B cell (primary cell): ENCODE results near the gene AMER1. TPM values are rescaled to one million over a fixed set of nuclear protein-coding genes. Genes with fewer than 3 reads are reported as not detected.

ENCODE experiments used
- ATAC-seq: fragments of 200-7000 bp; cut with Tn5 transposase; one replicate; pipeline ENCODE4 v1.10.0; 2021; ENCODE audit warnings: low read depth, mild to moderate bottlenecking, moderate number of reproducible peaks, moderate library complexity
- CTCF ChIA-PET: fragments of 350-600 bp; sonication (Branson Sonifier 250); formaldehyde crosslinking; loops from one replicate; lab custom pipeline; 2021; ENCODE audit warnings: antibody characterized with exemption, inconsistent platforms; lab: Charles Lee
- POLR2A ChIA-PET: fragments of 350-600 bp; sonication (Branson Sonifier 250); formaldehyde crosslinking; loops from one replicate; lab custom pipeline; 2021; ENCODE audit warnings: antibody characterized with exemption; lab: Charles Lee
- DNase-seq: peaks from one replicate; pipeline ENCODE4 v3.0.0; 2013
- H2AFZ ChIP-seq: 2 replicates; pipeline ENCODE4 v1.6.1; 2012; ENCODE audit warnings: mild to moderate bottlenecking, low read depth, low read length; ENCODE audit not compliant: insufficient read depth, poor library complexity, severe bottlenecking
- H3K27ac ChIP-seq, 2 donors: 1 replicate in 1 of 2; 2 replicates in 1 of 2; pipeline ENCODE4 v1.5.1; 2012 to 2013; ENCODE audit warnings: low read length in 2 of 2, mild to moderate bottlenecking in 2 of 2, moderate library complexity in 1 of 2
- H3K27me3 ChIP-seq, 4 experiments: fragments of 200-600 bp in 1 of 4; sonication (generic) in 1 of 4; replicated peaks in 1 of 4; 1 replicate in 2 of 4; 2 replicates in 2 of 4; pipeline versions ENCODE4 v1.6.1 to v1.7.0; 2013 to 2016; ENCODE audit warnings: low read length in 3 of 4, mild to moderate bottlenecking in 2 of 4, mixed read lengths in 1 of 4, moderate library complexity in 1 of 4; ENCODE audit not compliant: insufficient read depth in 4 of 4, control insufficient read depth in 3 of 4; ENCODE audit errors: control extremely low read depth in 1 of 4
- H3K36me3 ChIP-seq, 2 experiments: replicated peaks in 1 of 2; 1 replicate in 1 of 2; 2 replicates in 1 of 2; pipeline versions ENCODE4 v1.6.1 to v1.7.1; 2013; ENCODE audit warnings: low read length in 1 of 2; ENCODE audit not compliant: insufficient read depth in 2 of 2, control insufficient read depth in 1 of 2; ENCODE audit errors: control extremely low read depth in 1 of 2, extremely low read depth in 1 of 2
- H3K4me1 ChIP-seq, 2 donors: fragments of 200-600 bp in 1 of 2; sonication (generic) in 1 of 2; 1 replicate in 1 of 2; 2 replicates in 1 of 2; pipeline versions ENCODE4 v1.5.1 to v1.6.1; 2013 to 2017; ENCODE audit warnings: low read length in 2 of 2; ENCODE audit not compliant: control insufficient read depth in 2 of 2, insufficient read depth in 2 of 2
- H3K4me2 ChIP-seq: replicated peaks from 2 replicates; pipeline ENCODE3; 2012; ENCODE audit warnings: mild to moderate bottlenecking, low read depth, low read length; ENCODE audit not compliant: poor library complexity, severe bottlenecking
- H3K4me3 ChIP-seq, 5 experiments: fragments of 200-600 bp in 1 of 5; sonication (generic) in 1 of 5; 1 replicate in 3 of 5; 2 replicates in 2 of 5; pipeline versions ENCODE4 v1.5.1 to v1.7.0; 2011 to 2016; ENCODE audit warnings: low read length in 4 of 5, mild to moderate bottlenecking in 4 of 5, low read depth in 2 of 5, control low read depth in 1 of 5, moderate library complexity in 1 of 5; ENCODE audit not compliant: insufficient read depth in 1 of 5; ENCODE audit errors: control extremely low read depth in 1 of 5, extremely low read depth in 1 of 5
- H3K79me2 ChIP-seq: fragments of 200-600 bp; sonication (generic); one replicate; pipeline ENCODE4 v1.6.0; 2016; ENCODE audit warnings: low read length; ENCODE audit not compliant: control insufficient read depth, insufficient read depth
- H3K9ac ChIP-seq: fragments of 200-600 bp; sonication (generic); 2 replicates; pipeline ENCODE4 v1.6.1; 2017; ENCODE audit warnings: mild to moderate bottlenecking, low read length, moderate library complexity
- H3K9me3 ChIP-seq, 3 donors: one replicate each; pipeline versions ENCODE4 v1.6.1 to v1.7.1; 2013; ENCODE audit warnings: low read length in 2 of 3; ENCODE audit not compliant: control insufficient read depth in 2 of 3, insufficient read depth in 1 of 3; ENCODE audit errors: control extremely low read depth in 1 of 3
- H4K20me1 ChIP-seq: 2 replicates; pipeline ENCODE4 v1.6.0; 2012; ENCODE audit warnings: mild to moderate bottlenecking, low read length; ENCODE audit not compliant: insufficient read depth, control insufficient read depth, poor library complexity, severe bottlenecking
- H3K27ac Mint-ChIP-seq: one replicate; pipeline ENCODE4 v1.8.0; 2021; ENCODE audit warnings: mixed read lengths
- H3K27me3 Mint-ChIP-seq: one replicate; pipeline ENCODE4 v1.8.0; 2021; ENCODE audit warnings: mixed read lengths
- H3K4me1 Mint-ChIP-seq: one replicate; pipeline ENCODE4 v1.8.0; 2021; ENCODE audit warnings: mixed read lengths
- H3K4me3 Mint-ChIP-seq: one replicate; pipeline ENCODE4 v1.8.0; 2021; ENCODE audit warnings: mixed read lengths
- H3K9me3 Mint-ChIP-seq: one replicate; pipeline ENCODE4 v1.8.0; 2022; ENCODE audit warnings: mixed read lengths; ENCODE audit not compliant: insufficient read depth
- EZH2 ChIP-seq: IDR thresholded peaks from 2 replicates; pipeline ENCODE4 v1.6.1; 2012; ENCODE audit warnings: borderline replicate concordance, low read depth, mild to moderate bottlenecking, moderate library complexity, low read length; ENCODE audit not compliant: insufficient read depth, poor library complexity, severe bottlenecking
- WGBS: methylation state at CpG from one replicate; pipeline ENCODE4 v1.1.5; 2013; ENCODE audit warnings: missing lambda C conversion rate; ENCODE audit not compliant: insufficient coverage; 5-methylcytosine and 5-hydroxymethylcytosine counted together
- intact Hi-C: fragments of 100-400 bp; cut with micrococcal nuclease; formaldehyde crosslinking; loops from one replicate; pipeline ENCODE4 v1.10.0; 2022
- polyA plus RNA-seq: library from polyadenylated mRNA; depleted of rRNA; stranded (reverse); fragments of >200 nt; gene quantifications from 2 replicates; pipeline ENCODE4 v1.2.3, GENCODE V29; 2012
- total RNA-seq, 2 donors: library from RNA; stranded (reverse); fragments of 120-200 nt in 1 of 2; gene quantifications; 1 replicate in 1 of 2; 2 replicates in 1 of 2; pipeline versions ENCODE4 v1.2.3 to v1.2.4, GENCODE V29; 2013 to 2022
- TF ChIP-seq, protein P1 (sequence below): fragments of 200-600 bp; IDR thresholded peaks from one replicate; pipeline ENCODE4 v1.8.0; 2022; ENCODE audit warnings: antibody characterized with exemption, mild to moderate bottlenecking

The AMER1 gene
- total and polyA plus RNA-seq, 2 donors (not counting 1 experiment from before 2014, with no cell fraction given) = 1.5 to 8.6 TPM

DNA sequence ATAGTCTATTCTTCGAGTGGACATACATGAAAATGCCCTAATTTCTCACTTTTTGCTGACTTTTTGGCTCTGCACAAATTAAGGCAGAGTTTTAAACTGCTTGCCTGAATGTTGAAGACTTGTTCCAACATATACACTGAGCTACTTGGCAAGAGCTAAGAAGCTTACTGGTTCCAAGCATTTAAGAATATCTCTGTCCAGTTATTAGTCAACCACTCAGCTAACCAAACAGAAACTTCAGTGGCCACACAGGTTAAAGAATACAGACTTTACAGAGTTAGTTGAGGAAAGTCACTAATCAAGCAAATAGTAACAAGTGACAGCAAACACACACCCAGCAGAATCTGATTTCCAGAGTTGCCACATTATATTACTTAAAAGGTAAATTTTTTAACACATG is 35.5 kb downstream of the AMER1 start:
- Histone ChIP-seq H3K36me3 (no peaks in the 10 kb centered on the region), H4K20me1 (no peaks in the 10 kb centered on the region), H3K79me2 (no peaks in the 10 kb centered on the region), H3K4me3 (no peak overlapping the region), H3K27me3 (no peaks in the 10 kb centered on the region), H2AFZ (no peak overlapping the region), H3K4me1 (no peaks in the 10 kb centered on the region), H3K9me3 (no peaks in the 10 kb centered on the region), H3K27ac (no peak overlapping the region), H3K4me2 (no peak overlapping the region), H3K9ac (no peak overlapping the region)
- CTCF ChIA-PET = no interaction called here
- Mint-ChIP-seq H3K9me3 (no peaks in the 10 kb centered on the region), H3K27me3 (no peaks in the 10 kb centered on the region), H3K4me1 (no peaks in the 10 kb centered on the region), H3K4me3 (no peak overlapping the region), H3K27ac (no peak overlapping the region)
- POLR2A ChIA-PET = no interaction called here
- DNase-seq (no peak), ATAC-seq (no peak)
- no CpG with 5 or more reads among the region's 1 CpG for WGBS
- intact Hi-C loops = no loop called here
- TF ChIP-seq, protein P1, sequence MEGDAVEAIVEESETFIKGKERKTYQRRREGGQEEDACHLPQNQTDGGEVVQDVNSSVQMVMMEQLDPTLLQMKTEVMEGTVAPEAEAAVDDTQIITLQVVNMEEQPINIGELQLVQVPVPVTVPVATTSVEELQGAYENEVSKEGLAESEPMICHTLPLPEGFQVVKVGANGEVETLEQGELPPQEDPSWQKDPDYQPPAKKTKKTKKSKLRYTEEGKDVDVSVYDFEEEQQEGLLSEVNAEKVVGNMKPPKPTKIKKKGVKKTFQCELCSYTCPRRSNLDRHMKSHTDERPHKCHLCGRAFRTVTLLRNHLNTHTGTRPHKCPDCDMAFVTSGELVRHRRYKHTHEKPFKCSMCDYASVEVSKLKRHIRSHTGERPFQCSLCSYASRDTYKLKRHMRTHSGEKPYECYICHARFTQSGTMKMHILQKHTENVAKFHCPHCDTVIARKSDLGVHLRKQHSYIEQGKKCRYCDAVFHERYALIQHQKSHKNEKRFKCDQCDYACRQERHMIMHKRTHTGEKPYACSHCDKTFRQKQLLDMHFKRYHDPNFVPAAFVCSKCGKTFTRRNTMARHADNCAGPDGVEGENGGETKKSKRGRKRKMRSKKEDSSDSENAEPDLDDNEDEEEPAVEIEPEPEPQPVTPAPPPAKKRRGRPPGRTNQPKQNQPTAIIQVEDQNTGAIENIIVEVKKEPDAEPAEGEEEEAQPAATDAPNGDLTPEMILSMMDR = no peak
- TF ChIP-seq EZH2 = no peak

DNA sequence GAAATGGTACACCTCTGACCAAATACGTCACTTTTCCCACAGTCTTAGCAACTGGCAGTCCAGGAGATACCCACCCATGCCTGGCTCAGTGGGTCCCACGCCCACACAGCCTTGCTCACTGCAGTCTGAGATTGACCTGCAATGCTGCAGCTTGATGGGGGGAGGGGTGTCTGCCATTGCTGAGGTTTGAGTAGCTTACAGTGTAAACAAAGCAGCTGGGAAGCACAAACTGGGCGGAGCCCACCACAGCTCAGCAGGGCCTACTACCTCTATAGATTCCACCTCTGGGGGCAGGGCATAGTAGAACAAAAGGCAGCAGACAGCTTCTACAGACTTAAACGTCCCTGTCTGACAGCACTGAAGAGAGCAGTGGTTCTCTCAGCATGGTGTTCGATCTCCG is 52.7 kb downstream of the AMER1 start:
- no peak overlapping the region for H3K4me3 Mint-ChIP-seq
- H3K27me3 Mint-ChIP-seq = no peaks in the 10 kb centered on the region
- DNase-seq = no peak
- Histone ChIP-seq H3K9me3 (peaks cover 0 to 18% (median 0%) of the 10 kb centered on the region in 3 donors), H3K36me3 (no peaks in the 10 kb centered on the region), H3K79me2 (no peaks in the 10 kb centered on the region), H2AFZ (no peak overlapping the region), H3K27me3 (no peaks in the 10 kb centered on the region), H4K20me1 (no peaks in the 10 kb centered on the region), H3K9ac (no peak overlapping the region), H3K27ac (no peak overlapping the region), H3K4me2 (no peak overlapping the region), H3K4me3 (no peak overlapping the region), H3K4me1 (no peaks in the 10 kb centered on the region)
- ChIA-PET CTCF (no interaction called here), POLR2A (no interaction called here)
- no peaks in the 10 kb centered on the region for H3K4me1 Mint-ChIP-seq
- TF ChIP-seq, protein P1 = no peak
- TF ChIP-seq EZH2 = no peak
- no peak overlapping the region for H3K27ac Mint-ChIP-seq
- ATAC-seq = no peak
- 66% methylated on average over 4 of the region's 6 CpGs for WGBS
- intact Hi-C loops = no loop called here
- H3K9me3 Mint-ChIP-seq = peaks cover 3% of the 10 kb centered on the region
